ENCODE results near the gene CLASP1. TPM values are rescaled to one million over a fixed set of nuclear protein-coding genes. Genes with fewer than 3 reads are reported as not detected.
"Not testable (repeated sequence)": the region's sequence is repeated elsewhere in the genome, so short reads cannot be mapped to it uniquely, and the experiment has no call there.

The CLASP1 gene
- total and polyA plus RNA-seq, 12 donors = 10.1 to 90.6 (median 71.7) TPM

DNA sequence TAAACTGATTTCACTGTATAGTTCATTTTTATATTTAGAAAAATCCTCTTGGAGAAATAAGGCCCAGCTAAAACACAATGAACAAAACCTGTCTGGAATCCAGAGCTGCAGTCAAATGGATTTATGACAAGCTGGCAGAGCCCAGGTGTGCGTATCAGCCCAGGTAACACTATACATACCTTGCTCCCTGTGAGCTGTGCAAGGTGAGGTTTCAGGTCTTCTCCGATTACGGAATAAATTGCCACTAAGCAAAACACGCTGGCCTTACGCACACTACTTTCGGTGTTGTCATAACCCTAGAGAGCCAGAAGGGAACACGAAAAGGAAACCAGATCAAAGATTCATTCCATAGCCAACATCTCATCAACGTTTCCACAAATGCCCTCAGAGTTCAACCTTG lies 302.4 kb downstream of the CLASP1 start:
- no peak for DNase-seq
- WGBS, 2 donors = 91% methylated on average over 8 of the region's 8 CpGs
- Histone ChIP-seq H3K4me3 (no peak overlapping the region), H3K27me3 (no peaks in the 10 kb centered on the region), H3K9me3 (no peaks in the 10 kb centered on the region), H3K4me1 (peaks cover 0 to 29% (median 5%) of the 10 kb centered on the region in 9 donors), H3K27ac (no peak overlapping the region), H3K36me3 (peaks cover 0 to 100% (median 62%) of the 10 kb centered on the region in 9 donors)
- no peak for ATAC-seq
- no peak for TF ChIP-seq CTCF (IDR thresholded peaks at IDR 0.05)
- intact Hi-C loops (cut with DNase I) = loop anchor here in 1 of 10 donors (10.0 kb wide), 1 partner anchor 222 kb away; no protein-coding TSS in a partner anchor

DNA sequence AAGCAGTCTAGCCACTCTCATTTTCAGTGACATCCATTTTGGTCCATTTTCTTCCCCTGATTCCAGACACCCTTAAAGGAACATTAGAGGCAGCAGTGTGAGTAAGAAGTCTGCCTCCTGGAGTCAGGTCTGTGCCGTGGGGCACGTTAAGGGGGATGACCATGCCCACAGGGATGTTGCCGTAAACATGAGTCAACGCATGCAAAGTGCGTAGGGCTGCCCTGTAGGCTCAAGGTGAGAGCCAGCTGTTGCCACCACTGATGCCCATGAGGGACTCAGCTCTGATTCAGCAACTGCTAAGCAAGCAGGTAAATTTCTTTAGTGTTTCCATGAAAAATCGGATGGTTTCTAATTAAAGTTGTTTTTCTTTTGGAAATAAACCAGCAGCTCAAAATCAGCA lies 302.9 kb downstream of the CLASP1 start:
- TF ChIP-seq CTCF (IDR thresholded peaks at IDR 0.05) = no peak
- DNase-seq (no peak), ATAC-seq (no peak)
- 89 to 93% methylated on average over 6 of the region's 6 CpGs for WGBS, 2 donors
- Histone ChIP-seq H3K27ac (no peak overlapping the region), H3K36me3 (peaks cover 0 to 100% (median 60%) of the 10 kb centered on the region in 9 donors), H3K9me3 (no peaks in the 10 kb centered on the region), H3K4me1 (peaks cover 0 to 25% (median 5%) of the 10 kb centered on the region in 9 donors), H3K27me3 (no peaks in the 10 kb centered on the region), H3K4me3 (no peak overlapping the region)
- intact Hi-C loops (cut with DNase I) = loop anchor here in 1 of 10 donors (10.0 kb wide), 1 partner anchor 222 kb away; no protein-coding TSS in a partner anchor

DNA sequence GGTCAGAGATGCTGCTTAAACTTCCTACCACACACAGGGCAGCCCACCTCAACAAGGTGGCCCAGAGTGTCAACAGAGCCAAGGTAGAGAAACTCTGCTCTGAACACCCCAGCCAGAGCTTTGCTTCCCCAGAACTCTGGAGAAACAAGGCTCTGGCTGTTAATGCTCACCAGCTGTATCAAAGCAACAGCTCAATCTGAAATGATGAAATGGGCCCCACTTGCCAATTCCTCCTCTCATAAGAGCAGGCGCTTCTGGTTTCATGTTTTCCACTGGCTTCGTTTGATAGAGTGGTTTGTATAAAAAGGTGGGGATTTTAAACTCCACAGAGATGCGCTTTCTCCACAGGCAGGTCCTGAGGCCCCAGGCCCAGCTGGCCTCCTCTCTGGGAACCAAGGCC lies 303.4 kb downstream of the CLASP1 start:
- DNase-seq (no peak), ATAC-seq (peak in 1 of 8 donors; percentile 49)
- no peaks in the 10 kb centered on the region for H3K27me3 ChIP-seq
- peaks cover 0 to 20% (median 5%) of the 10 kb centered on the region in 9 donors for H3K4me1 ChIP-seq
- no peak for TF ChIP-seq CTCF (IDR thresholded peaks at IDR 0.05)
- 79 to 84% methylated on average over 3 of the region's 3 CpGs for WGBS, 2 donors
- H3K9me3 ChIP-seq = no peaks in the 10 kb centered on the region
- H3K27ac ChIP-seq = no peak overlapping the region
- intact Hi-C loops (cut with DNase I) = loop anchor here in 1 of 10 donors (10.0 kb wide), 1 partner anchor 221 kb away; no protein-coding TSS in a partner anchor
- no peak overlapping the region for H3K4me3 ChIP-seq
- H3K36me3 ChIP-seq = peaks cover 0 to 100% (median 63%) of the 10 kb centered on the region in 9 donors

DNA sequence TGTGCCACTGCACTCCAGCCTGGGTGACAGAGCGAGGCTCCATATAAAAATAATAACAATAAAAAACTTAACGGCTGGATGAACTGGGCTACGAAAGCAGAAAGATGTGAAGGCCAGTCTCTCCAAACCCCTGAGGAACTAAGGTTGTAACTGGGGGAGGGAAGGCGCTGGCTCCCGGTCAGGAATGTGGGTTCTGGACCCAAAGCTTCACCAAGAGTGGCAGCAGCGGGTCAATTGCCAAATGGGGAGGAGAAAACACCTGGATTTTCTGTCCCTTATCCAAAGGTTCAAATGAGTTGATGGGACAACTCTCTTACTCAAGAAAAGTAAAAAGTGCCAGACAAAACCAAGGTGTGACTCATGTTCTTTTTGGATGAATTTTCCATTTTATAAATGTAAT lies 304.2 kb downstream of the CLASP1 start:
- Histone ChIP-seq H3K27me3 (no peaks in the 10 kb centered on the region), H3K36me3 (peaks cover 0 to 100% (median 68%) of the 10 kb centered on the region in 9 donors), H3K4me3 (no peak overlapping the region), H3K27ac (no peak overlapping the region), H3K9me3 (no peaks in the 10 kb centered on the region), H3K4me1 (peaks cover 0 to 12% (median 5%) of the 10 kb centered on the region in 9 donors)
- no peak for TF ChIP-seq CTCF (IDR thresholded peaks at IDR 0.05)
- intact Hi-C loops (cut with DNase I) = loop anchor here in 1 of 10 donors (10.0 kb wide), 1 partner anchor 220 kb away; no protein-coding TSS in a partner anchor
- no peak for ATAC-seq
- 94 to 96% methylated on average over 6 of the region's 6 CpGs for WGBS, 2 donors
- DNase-seq = no peak

DNA sequence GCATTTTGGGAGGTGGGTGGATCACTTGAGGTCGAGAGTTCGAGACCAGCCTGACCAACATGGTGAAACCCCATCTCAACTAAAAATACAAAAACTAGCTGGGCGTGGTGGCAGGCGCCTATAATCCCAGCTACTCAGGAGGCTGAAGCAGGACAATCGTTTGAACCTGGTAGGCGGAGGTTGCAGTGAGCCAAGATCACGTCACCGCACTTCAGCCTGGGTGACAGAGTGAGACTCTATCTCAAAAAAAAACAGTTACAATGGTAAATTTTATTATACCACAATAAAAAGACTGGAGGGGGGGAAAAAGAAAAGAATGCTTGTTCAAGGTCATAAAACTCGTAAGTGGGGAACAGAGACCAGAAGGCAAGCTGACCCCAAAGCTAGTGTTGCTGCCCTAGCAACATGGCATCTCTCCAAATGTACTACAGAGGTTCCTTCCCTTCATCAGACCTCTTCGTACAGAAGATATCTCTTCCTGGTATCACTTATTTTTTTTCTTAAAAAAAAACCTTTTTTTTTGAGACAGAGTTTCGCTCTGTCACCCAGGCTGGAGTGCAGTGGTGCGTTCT lies 305.3 kb downstream of the CLASP1 start:
- H3K4me1 ChIP-seq, ATAC-seq, H3K4me3 ChIP-seq, H3K27me3 ChIP-seq, DNase-seq, H3K27ac ChIP-seq, H3K9me3 ChIP-seq: not testable (repeated sequence)
- 88 to 90% methylated on average over 12 of the region's 12 CpGs for WGBS, 2 donors
- H3K36me3 ChIP-seq = peaks cover 0 to 99% (median 69%) of the 10 kb centered on the region in 9 donors
- intact Hi-C loops (cut with DNase I) = loop anchor here in 1 of 10 donors (10.0 kb wide), 1 partner anchor 219 kb away; no protein-coding TSS in a partner anchor
